RWPE1 (cell line): Measurements from ENCODE around the gene STYXL1.

ENCODE experiments used
- CTCF ChIA-PET: fragments of 350-600 bp; sonication (Branson Sonifier 250); formaldehyde crosslinking; extraction: SDS; loops from one replicate; lab custom pipeline; 2021; lab: Yijun Ruan, JAX
- POLR2A ChIA-PET: fragments of 400-600 bp; formaldehyde crosslinking; extraction: SDS; loops from one replicate; lab custom pipeline; 2020; ENCODE audit warnings: antibody characterized with exemption; ENCODE audit not compliant: low non-redundant PET; lab: Yijun Ruan, JAX
- DNase-seq: peaks from one replicate; pipeline ENCODE4 v3.0.0; 2012; ENCODE audit warnings: low spot score
- H3K27ac ChIP-seq: fragments of 450-650 bp; 2 replicates; pipeline ENCODE4 v1.5.1; 2017
- TF ChIP-seq, protein P1 (sequence below): fragments of 450-650 bp; conservative IDR thresholded peaks from 2 replicates; pipeline ENCODE4 v1.5.1; 2017; ENCODE audit warnings: low read depth, mild to moderate bottlenecking

The STYXL1 gene

DNA sequence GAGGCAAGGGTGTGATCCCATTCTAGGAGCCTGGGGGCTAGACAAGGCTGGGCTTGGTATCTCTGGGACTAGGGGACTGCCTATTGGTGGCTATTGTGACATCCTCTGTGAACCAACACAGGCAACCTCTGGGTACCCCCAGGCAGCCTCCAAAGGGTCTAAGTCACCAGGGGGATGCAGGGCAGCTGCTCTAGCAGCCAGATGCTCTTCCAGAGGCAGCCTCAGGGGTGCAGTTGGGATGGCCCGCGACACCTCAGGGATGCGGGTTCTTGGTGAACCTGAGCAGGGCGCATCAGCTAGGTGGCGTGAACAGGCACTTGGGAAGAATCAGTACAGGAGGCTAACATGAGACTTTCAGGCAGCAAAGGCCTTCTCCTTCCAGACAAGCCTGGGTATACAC lies 51.8 kb downstream of the STYXL1 start:
- DNase-seq = no peak
- POLR2A ChIA-PET = no interaction called here
- CTCF ChIA-PET = interaction anchor here (0.5 kb wide), 1 partner anchor 72 kb away, joined by 3 read pairs; no protein-coding TSS in a partner anchor
- H3K27ac ChIP-seq = 0 out of 2 replicates have a peak overlapping the region, but pooled peaks have one; percentile 2
- TF ChIP-seq, protein P1, sequence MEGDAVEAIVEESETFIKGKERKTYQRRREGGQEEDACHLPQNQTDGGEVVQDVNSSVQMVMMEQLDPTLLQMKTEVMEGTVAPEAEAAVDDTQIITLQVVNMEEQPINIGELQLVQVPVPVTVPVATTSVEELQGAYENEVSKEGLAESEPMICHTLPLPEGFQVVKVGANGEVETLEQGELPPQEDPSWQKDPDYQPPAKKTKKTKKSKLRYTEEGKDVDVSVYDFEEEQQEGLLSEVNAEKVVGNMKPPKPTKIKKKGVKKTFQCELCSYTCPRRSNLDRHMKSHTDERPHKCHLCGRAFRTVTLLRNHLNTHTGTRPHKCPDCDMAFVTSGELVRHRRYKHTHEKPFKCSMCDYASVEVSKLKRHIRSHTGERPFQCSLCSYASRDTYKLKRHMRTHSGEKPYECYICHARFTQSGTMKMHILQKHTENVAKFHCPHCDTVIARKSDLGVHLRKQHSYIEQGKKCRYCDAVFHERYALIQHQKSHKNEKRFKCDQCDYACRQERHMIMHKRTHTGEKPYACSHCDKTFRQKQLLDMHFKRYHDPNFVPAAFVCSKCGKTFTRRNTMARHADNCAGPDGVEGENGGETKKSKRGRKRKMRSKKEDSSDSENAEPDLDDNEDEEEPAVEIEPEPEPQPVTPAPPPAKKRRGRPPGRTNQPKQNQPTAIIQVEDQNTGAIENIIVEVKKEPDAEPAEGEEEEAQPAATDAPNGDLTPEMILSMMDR = no peak

DNA sequence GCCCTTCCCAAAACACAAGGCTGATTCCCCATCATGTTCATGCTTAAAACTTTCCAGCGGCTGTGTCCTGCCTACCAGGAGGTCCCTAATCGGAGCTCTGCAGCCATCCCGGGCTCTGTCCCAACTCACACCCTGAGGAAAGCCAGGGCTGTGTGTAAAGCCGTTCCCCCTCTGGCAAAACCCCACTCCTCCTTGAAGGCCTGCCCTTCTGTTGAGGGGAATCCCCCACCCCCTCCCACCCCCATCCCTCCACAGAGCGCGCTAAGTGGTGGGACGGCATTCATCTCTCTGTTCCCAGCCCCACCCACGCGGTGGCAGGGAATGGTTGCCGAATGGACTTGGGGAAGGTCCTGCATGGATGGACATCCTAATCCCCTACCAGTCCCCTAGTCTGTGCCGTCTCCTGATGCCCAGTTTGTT lies 52.7 kb downstream of the STYXL1 start:
- H3K27ac ChIP-seq = peak overlapping the region; percentile 76
- ChIA-PET CTCF (no interaction called here), POLR2A (no interaction called here)
- DNase-seq = no peak
- TF ChIP-seq, protein P1 = no peak

DNA sequence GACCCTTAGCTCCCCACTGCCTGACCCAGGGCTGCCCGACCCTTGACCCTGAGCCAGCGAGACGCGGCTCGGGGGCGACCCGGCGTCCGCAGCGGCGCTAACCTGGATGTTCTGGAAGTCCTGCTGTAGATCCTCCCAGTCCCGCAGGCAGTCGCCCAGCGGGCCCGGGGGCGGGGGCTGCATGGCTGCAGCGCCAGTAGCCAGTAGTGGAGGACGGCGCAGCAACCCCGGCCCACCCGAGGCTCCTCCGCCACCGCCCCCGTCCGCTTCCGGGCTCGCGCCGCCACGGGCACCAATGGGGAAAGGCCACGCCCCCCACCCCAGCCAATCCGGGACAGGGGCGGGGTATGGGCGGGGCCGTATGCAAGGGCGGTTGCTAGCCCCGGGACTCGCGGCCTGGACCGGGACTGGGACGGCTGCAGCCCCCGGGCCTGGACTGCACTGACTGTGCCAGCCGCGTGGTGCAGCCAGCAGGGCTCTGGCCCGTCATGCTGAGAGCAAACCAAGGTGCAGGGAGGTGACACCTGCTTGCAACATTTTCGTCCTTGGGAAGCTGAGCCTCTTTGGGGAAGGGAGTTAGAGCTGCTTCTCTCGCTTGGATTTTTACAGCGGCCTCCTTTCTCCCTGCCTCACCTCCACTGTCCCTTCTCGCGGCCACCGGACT lies 53.3 kb downstream of the STYXL1 start, which contains the start of gene TMEM120A:
Gene TMEM120A, minus strand, starts transcription at position 208 of the 664 bp plus-strand sequence. Its CDS starts 25 bp downstream, at position 183.
- peak within 1 kb of the TSS; percentile 76 for H3K27ac ChIP-seq
- DNase-seq = peak; percentile 99
- TF ChIP-seq, protein P1 = no peak; the same call in 1 of the 2 replicates
- ChIA-PET POLR2A (interaction anchor here (0.5 kb wide), 1 partner anchor 79 kb away, joined by 3 read pairs; no protein-coding TSS in a partner anchor), CTCF (interaction anchor here (0.6 kb wide), 1 partner anchor 359 kb away, joined by 3 read pairs; no protein-coding TSS in a partner anchor)

DNA sequence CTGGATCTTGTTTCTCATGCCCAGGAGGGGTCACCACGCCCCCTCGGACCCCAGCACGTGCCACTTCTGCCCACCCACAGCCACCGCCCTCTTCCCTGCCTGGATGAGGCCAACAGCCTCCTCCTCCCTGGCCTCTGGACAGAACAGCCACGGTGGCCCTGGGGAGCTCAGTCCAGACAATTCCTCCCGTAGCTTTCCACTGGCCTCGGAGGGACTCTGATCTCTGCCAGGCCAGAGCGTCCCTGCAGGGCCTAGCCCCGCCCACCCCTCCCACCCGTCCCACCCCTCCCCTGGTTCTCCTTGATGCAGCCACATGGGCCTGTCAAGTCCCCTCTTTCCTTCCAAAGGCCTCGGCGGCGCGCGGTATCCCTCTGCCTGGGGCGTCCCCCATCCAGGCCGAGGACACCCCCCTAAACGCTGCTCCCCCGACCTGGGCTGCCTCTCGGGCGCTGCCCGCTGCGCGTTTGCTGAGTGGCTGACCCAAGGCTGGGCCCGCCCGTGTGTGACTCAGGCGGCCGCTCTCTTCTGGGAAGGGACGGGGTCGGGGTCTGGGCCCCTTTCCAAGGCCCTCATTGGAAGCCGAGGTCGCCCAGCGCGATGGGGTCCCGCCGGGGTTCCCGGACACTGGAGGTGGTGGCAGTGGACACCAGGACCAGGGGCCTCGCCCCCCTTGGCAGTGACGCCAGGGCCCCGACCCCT lies 54.0 kb downstream of the STYXL1 start:
- H3K27ac ChIP-seq = peak overlapping the region; percentile 76
- TF ChIP-seq, protein P1 = no peak
- ChIA-PET POLR2A (interaction anchor here (1.1 kb wide), 1 partner anchor 78 kb away, joined by 4 read pairs; no protein-coding TSS in a partner anchor), CTCF (interaction anchor here (0.6 kb wide), 1 partner anchor 359 kb away, joined by 3 read pairs; no protein-coding TSS in a partner anchor)
- DNase-seq = peak; percentile 58

DNA sequence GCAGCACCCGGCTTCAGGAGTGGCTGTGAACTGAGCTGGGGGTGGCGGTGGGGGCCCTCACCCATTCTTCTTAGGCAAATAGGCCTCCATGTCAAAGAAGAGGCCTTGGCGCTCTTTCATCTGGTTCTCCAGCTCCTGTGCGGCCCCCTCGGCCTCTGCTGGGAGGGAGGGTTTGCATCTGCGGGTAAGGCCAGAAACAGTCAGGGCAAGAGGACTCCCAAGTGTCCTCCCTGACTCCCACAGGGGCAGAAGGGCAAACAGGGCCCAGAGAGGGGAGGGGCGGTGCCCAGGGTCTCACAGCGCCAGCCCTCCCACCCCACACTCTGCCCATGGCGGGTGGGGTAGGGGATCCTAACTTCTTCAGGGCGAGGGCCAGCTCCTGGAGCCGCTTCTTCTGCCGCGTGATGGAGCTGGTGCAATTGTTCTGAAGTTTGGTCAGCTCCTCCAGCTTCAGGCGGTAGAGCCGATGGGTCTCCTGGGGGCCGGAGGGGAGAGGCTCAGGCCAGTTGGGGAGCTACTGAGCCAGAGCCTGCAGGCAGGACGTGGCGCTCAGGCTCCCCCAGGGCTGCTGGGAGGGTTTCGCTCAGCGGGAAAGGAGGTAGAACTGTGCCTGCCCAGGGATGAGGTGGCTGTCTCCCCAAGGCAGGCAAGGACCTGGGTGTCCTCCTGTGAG lies 55.6 kb downstream of the STYXL1 start:
- POLR2A ChIA-PET = no interaction called here
- CTCF ChIA-PET = no interaction called here

More for the DNA sequence above, 55.6 kb downstream of the STYXL1 start:
- no peak for DNase-seq
- peak overlapping the region; percentile 76 for H3K27ac ChIP-seq
- TF ChIP-seq, protein P1 = no peak
